Measurements from ENCODE around the gene TMEM256.

GRCh38 chr17:7398612-7399011 lies 5.3 kb downstream of the TMEM256 start:
- TF ChIP-seq EZH2 (IDR thresholded peaks at IDR 0.05; ENCODE audit: insufficient read depth, poor library complexity, severe bottlenecking) (no peak), EZH2phosphoT487 (IDR thresholded peaks at IDR 0.05; ENCODE audit: insufficient read depth, low read depth) (no peak)
